Left colon (tissue), 2 donors: ENCODE results near the gene SIVA1. TPM values are rescaled to one million over a fixed set of nuclear protein-coding genes. Genes with fewer than 3 reads are reported as not detected.

ENCODE experiments used
- total RNA-seq, 2 donors: library from RNA; stranded (reverse); fragmentation: NEBNext Ultra II Directional; extraction: Animal tissue kit (Norgen Biotek cat#: 25700); gene quantifications; one replicate each; pipeline ENCODE4 v1.2.1, GENCODE V29; 2021
- donor health status: DM: no; HTN: no; CAD: no.
- donor health status: DM: yes; HTN: yes; CAD: no.

The SIVA1 gene
- total RNA-seq, 2 donors from 2014 or later, result 53.2 to 59.3 TPM

Other genes starting within 250 kb of the SIVA1 start
- gene C14orf180, start 173.4 kb upstream of the SIVA1 start, total RNA-seq, result 1 to 10 TPM in 1 of 2 donors, under 1 TPM in 1; 0.58 to 1.0 TPM
- 1 to 10 TPM in 1 of 2 donors, under 1 TPM in 1; 0.34 to 1.7 TPM for gene TMEM179, start 148.4 kb upstream of the SIVA1 start, total RNA-seq
- 100 to 1,000 TPM; 187 to 203 TPM for gene INF2, start 63.5 kb upstream of the SIVA1 start, total RNA-seq
- 1 to 10 TPM; 3.3 to 4.4 TPM for gene ADSS1, start 28.9 kb upstream of the SIVA1 start, total RNA-seq
- 100 to 1,000 TPM; 132 to 135 TPM for gene AKT1, start 42.6 kb downstream of the SIVA1 start, total RNA-seq
- gene ZBTB42, start 48.0 kb downstream of the SIVA1 start, total RNA-seq, result 1 to 10 TPM; 7.2 to 9.2 TPM
- 10 to 100 TPM; 76.4 to 89.3 TPM for gene CEP170B, start 112.1 kb downstream of the SIVA1 start, total RNA-seq
- gene PLD4, start 171.7 kb downstream of the SIVA1 start, total RNA-seq, result 1 to 10 TPM in 1 of 2 donors, not detected in 1; 2.2 TPM
- gene AHNAK2, start 225.2 kb downstream of the SIVA1 start, total RNA-seq, result 10 to 100 TPM in 1 of 2 donors, 1 to 10 TPM in 1; 3.2 to 23.4 TPM
- 1 to 10 TPM; 4.2 to 6.5 TPM for gene CLBA1, start 232.6 kb downstream of the SIVA1 start, total RNA-seq